Nephron progenitor cell (in vitro differentiated cells): ENCODE results near the gene IL23A.

Source experiments
- DNase-seq: peaks from one replicate; pipeline ENCODE4 v3.0.0; 2021
- H3K27ac Mint-ChIP-seq: 2 replicates; pipeline ENCODE4 v1.8.0; 2021; ENCODE audit warnings: mild to moderate bottlenecking, moderate library complexity, mixed read lengths
- H3K27me3 Mint-ChIP-seq: 2 replicates; pipeline ENCODE4 v1.8.0; 2021; ENCODE audit warnings: mild to moderate bottlenecking, low read depth, mixed read lengths; ENCODE audit not compliant: poor library complexity
- H3K36me3 Mint-ChIP-seq: 2 replicates; pipeline ENCODE4 v1.8.0; 2021; ENCODE audit warnings: low read depth, mixed read lengths
- H3K4me1 Mint-ChIP-seq: 2 replicates; pipeline ENCODE4 v1.8.0; 2021; ENCODE audit warnings: mixed read lengths
- H3K4me3 Mint-ChIP-seq: 2 replicates; pipeline ENCODE4 v1.8.0; 2021; ENCODE audit warnings: mild to moderate bottlenecking, moderate library complexity, mixed read lengths
- H3K9me3 Mint-ChIP-seq: 2 replicates; pipeline ENCODE4 v1.8.0; 2021; ENCODE audit warnings: mild to moderate bottlenecking, moderate library complexity, mixed read lengths
- CTCF ChIP-seq: fragments of 200-600 bp; sonication (generic); IDR thresholded peaks from 2 replicates; pipeline ENCODE4 v1.5.0; 2021; ENCODE audit warnings: antibody characterized with exemption

The IL23A gene

DNA sequence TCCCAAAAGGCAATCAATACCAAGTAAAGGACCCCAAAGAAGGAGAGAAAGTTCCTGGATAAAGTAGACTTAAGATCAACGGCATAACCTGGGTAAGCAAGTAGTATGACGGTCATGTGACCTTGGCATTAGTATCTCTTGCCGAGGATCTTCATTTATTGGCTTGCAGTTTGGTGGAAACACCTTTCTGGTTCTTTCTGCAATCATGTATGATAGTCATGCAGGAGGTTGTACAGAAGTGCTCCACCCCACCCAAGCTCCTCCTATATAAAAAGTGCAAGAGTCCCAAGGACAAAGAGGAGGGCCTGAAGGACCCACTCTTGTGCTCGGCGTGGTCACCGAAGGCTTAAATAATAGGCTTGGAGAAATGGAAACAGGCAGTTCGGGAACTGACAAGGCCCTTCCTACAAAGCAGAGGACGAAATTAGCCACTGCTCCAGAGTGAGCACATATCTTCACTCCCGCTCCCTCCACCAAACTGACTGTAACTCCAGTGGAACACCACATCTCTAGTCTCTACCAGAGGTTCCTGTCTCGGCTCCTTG is 39.3 kb upstream of the IL23A start:
- peak overlapping the region; percentile 96 for H3K4me3 Mint-ChIP-seq
- peaks cover 18% of the 10 kb centered on the region for H3K36me3 Mint-ChIP-seq
- H3K27me3 Mint-ChIP-seq, result no peaks in the 10 kb centered on the region
- H3K9me3 Mint-ChIP-seq, result no peaks in the 10 kb centered on the region
- peaks cover 64% of the 10 kb centered on the region for H3K4me1 Mint-ChIP-seq
- no peak for DNase-seq
- TF ChIP-seq CTCF, result no peak
- H3K27ac Mint-ChIP-seq, result peak overlapping the region; percentile 96

- Mint-ChIP-seq H3K9me3 (no peaks in the 10 kb centered on the region), H3K4me3 (peak within 1 kb of the TSS; percentile 96), H3K36me3 (peaks cover 23% of the 10 kb centered on the region), H3K27ac (peak within 1 kb of the TSS; percentile 98), H3K4me1 (peaks cover 64% of the 10 kb centered on the region), H3K27me3 (no peaks in the 10 kb centered on the region)
- TF ChIP-seq CTCF, result no peak
- DNase-seq, result peak; percentile 98
Observed at GRCh38 chr12:56299853-56300643, 38.6 kb upstream of the IL23A start, which contains the start of gene CS. TSS of gene CS (minus strand) at chr12:56300330. CDS start at chr12:56300201, 129 bp downstream.

DNA sequence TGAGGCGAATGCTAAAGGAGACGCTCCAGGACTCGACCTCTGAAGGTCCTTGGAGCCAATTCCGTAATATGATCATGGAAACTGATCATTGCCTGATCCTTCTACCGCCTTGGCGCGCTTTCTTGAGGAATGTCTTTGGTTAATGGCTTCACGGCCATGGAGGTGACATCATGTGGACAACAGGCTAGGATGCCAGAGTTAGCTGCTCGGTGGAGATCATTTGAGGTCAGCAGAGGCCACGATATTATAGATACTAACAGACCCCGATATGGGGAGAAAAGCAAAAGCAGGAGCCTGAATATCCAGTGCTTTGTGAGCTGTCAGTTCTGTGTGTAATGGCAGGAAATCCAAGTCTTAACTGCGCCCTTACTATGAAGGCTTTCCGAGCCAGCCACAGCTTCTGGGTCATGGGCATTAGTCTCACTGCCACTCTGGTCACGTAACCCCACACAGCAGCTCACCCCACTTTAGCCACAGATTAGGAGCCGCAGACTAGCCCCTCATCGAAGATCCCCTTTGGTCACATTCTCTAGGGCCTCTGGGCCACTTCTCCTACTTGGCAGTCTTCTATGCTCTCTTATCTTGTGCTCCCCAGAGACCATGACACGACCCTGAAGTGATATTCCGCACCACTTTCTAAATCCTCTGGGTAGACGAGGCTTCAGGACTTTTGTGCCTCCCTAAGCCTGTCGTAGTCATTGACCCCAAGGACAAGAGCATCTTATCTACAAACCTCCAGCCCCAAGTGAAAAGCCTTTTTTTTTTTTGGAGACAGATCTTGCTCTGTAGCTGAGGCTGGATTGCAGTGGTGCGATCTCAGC is 37.8 kb upstream of the IL23A start:
- no peaks in the 10 kb centered on the region for H3K9me3 Mint-ChIP-seq
- H3K27me3 Mint-ChIP-seq, result no peaks in the 10 kb centered on the region
- peaks cover 27% of the 10 kb centered on the region for H3K36me3 Mint-ChIP-seq
- H3K4me1 Mint-ChIP-seq, result peaks cover 64% of the 10 kb centered on the region
- no peak for TF ChIP-seq CTCF
- H3K4me3 Mint-ChIP-seq, result peak overlapping the region; percentile 96
- H3K27ac Mint-ChIP-seq, result peak overlapping the region; percentile 98
- no peak for DNase-seq

GRCh38 chr12:56304276-56304675 is 34.4 kb upstream of the IL23A start:
- H3K27ac Mint-ChIP-seq, result no peak overlapping the region
- peaks cover 23% of the 10 kb centered on the region for H3K36me3 Mint-ChIP-seq
- H3K4me3 Mint-ChIP-seq, result no peak overlapping the region
- no peaks in the 10 kb centered on the region for H3K9me3 Mint-ChIP-seq
- H3K27me3 Mint-ChIP-seq, result no peaks in the 10 kb centered on the region
- DNase-seq, result no peak
- no peak for TF ChIP-seq CTCF
- H3K4me1 Mint-ChIP-seq, result peaks cover 31% of the 10 kb centered on the region

DNA sequence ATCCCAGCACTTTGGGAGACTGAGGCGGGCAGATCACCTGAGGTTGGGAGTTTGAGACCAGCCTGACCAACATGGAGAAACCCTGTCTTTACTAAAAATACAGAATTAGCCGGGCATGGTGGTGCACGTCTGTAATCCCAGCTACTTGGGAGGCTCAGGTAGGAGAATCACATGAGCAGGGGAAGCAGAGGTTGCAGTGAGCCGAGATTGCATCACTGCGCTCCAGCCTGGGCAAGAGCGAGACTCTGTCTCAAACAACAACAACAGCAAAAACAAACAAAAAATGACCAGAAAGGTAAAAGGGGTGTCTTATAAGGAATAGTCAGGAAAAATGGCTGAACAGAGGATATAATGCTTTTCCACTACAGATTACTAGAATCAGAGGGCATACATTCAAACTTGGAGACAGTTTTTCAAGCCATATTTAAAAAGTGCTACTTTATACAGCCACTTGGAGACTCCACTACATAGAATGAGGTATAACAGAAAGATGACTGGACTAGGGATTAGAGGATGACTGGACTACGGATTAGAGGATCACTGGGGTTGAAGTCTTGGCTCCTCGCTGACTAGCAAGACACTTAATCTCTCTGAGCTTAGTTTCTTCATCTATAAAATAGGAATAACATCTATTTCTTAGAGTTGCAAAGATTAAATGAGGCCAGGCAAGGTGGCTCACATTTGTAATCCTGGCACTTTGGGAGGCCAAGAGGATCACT is 33.7 kb upstream of the IL23A start:
- peaks cover 29% of the 10 kb centered on the region for H3K36me3 Mint-ChIP-seq
- peaks cover 26% of the 10 kb centered on the region for H3K4me1 Mint-ChIP-seq
- no peaks in the 10 kb centered on the region for H3K9me3 Mint-ChIP-seq
- no peak for TF ChIP-seq CTCF
- H3K27ac Mint-ChIP-seq, result peak overlapping the region; percentile 36
- H3K4me3 Mint-ChIP-seq, result no peak overlapping the region
- no peak for DNase-seq
- no peaks in the 10 kb centered on the region for H3K27me3 Mint-ChIP-seq
